GM23338 (cell line): ENCODE measurements around the gene NCBP3.

Source experiments
- CTCF ChIP-seq, 2 experiments: fragments of 200-600 bp in 1 of 2; sonication (generic) in 1 of 2; conservative IDR thresholded peaks; 2 replicates each; pipeline versions ENCODE4 v1.5.1 to v1.6.1; 2016 to 2017; ENCODE audit warnings: antibody characterized with exemption in 2 of 2, low read depth in 2 of 2, mild to moderate bottlenecking in 2 of 2, moderate library complexity in 1 of 2
- ZNF331 ChIP-seq: fragments of 250-450 bp; sonication (Bioruptor Pico); IDR thresholded peaks from 2 replicates; pipeline ENCODE4 v1.5.0; 2020; ENCODE audit warnings: low read depth, mild to moderate bottlenecking, moderate library complexity

- TF ChIP-seq ZNF331 (CRISPR knock-in tag), result no peak
- TF ChIP-seq CTCF (conservative IDR thresholded peaks at IDR 0.05; ENCODE audit: low read depth in 2 of 2), result no peak
Measured at GRCh38 chr17:3768769-3769168, 77.3 kb downstream of the NCBP3 start.
